Dermis microvascular lymphatic vessel endothelial cell (primary cell): ENCODE results near the gene CAMK2B. TPM values are rescaled to one million over a fixed set of nuclear protein-coding genes. Genes with fewer than 3 reads are reported as not detected.

ENCODE experiments used
- DNase-seq, 2 donors: peaks; one replicate each; pipeline versions ENCODE4 v3.0.0 to v3.0.0-alpha.2; 2010; ENCODE audit warnings: low read depth in 2 of 2
- total RNA-seq: library from RNA; depleted of rRNA; stranded (reverse); fragments of >200 nt; gene quantifications from 2 replicates; pipeline ENCODE4 v1.2.1, GENCODE V29; 2014

Gene CAMK2B
- total RNA-seq: 0.13 TPM in 2 replicates

- no peak for DNase-seq
Observed at GRCh38 chr7:44325201-44325671, at the start of gene CAMK2B. Gene CAMK2B, minus strand, starts transcription at chr7:44325594. Its CDS starts 173 bp downstream, at chr7:44325421.

GRCh38 chr7:44374007-44374763 is 48.8 kb upstream of the CAMK2B start:
- no peak for DNase-seq

- no peak for DNase-seq
Observed at GRCh38 chr7:44373418-44373740, 48.0 kb upstream of the CAMK2B start.

- no peak for DNase-seq
Observed at GRCh38 chr7:44372560-44373417, 47.4 kb upstream of the CAMK2B start.

GRCh38 chr7:44368885-44369284 is 43.5 kb upstream of the CAMK2B start:
- DNase-seq: peak in 1 of 2 donors; percentile 38

- DNase-seq: no peak
Observed at GRCh38 chr7:44368455-44368854, 43.1 kb upstream of the CAMK2B start.

GRCh38 chr7:44367475-44368043 is 42.2 kb upstream of the CAMK2B start:
- DNase-seq: no peak

- no peak for DNase-seq
Observed at GRCh38 chr7:44366986-44367385, 41.6 kb upstream of the CAMK2B start.

- no peak for DNase-seq
Observed at GRCh38 chr7:44353668-44354067, 28.3 kb upstream of the CAMK2B start.

GRCh38 chr7:44348851-44349781 is 23.7 kb upstream of the CAMK2B start:
- DNase-seq: no peak

- DNase-seq: peak; percentile 30 to 74
Observed at GRCh38 chr7:44348300-44348699, 22.9 kb upstream of the CAMK2B start.

GRCh38 chr7:44347546-44348114 is 22.2 kb upstream of the CAMK2B start:
- no peak for DNase-seq

GRCh38 chr7:44346063-44346462 is 20.7 kb upstream of the CAMK2B start:
- no peak for DNase-seq

GRCh38 chr7:44341401-44341800 is 16.0 kb upstream of the CAMK2B start:
- no peak for DNase-seq

GRCh38 chr7:44338600-44338999 is 13.2 kb upstream of the CAMK2B start:
- no peak for DNase-seq

- DNase-seq: no peak
Observed at GRCh38 chr7:44336491-44336890, 11.1 kb upstream of the CAMK2B start.

GRCh38 chr7:44335184-44335583 is 9.8 kb upstream of the CAMK2B start:
- DNase-seq: no peak

- no peak for DNase-seq
Observed at GRCh38 chr7:44334734-44335097, 9.3 kb upstream of the CAMK2B start.

- DNase-seq: no peak
Observed at GRCh38 chr7:44333911-44334733, 8.7 kb upstream of the CAMK2B start.

GRCh38 chr7:44331682-44332081 is 6.3 kb upstream of the CAMK2B start:
- peak in 1 of 2 donors; percentile 1 for DNase-seq
